Liver (tissue), 9 donors: Measurements from ENCODE around the gene ICAM4. TPM values are rescaled to one million over a fixed set of nuclear protein-coding genes. Genes with fewer than 3 reads are reported as not detected.

ENCODE experiments used
- DNase-seq: peaks from one replicate; pipeline ENCODE4 v3.0.0-alpha.2; 2017; ENCODE audit warnings: low spot score
- H3K27ac ChIP-seq, 2 donors: one replicate each; pipeline ENCODE4 v1.7.0; 2013; ENCODE audit warnings: inconsistent platforms in 2 of 2, low read length in 2 of 2, control low read depth in 1 of 2, low read depth in 1 of 2, mild to moderate bottlenecking in 1 of 2
- H3K27me3 ChIP-seq, 4 donors: one replicate each; pipeline versions ENCODE4 v1.6.1 to v1.7.0; 2013; ENCODE audit warnings: low read length in 3 of 4, inconsistent platforms in 1 of 4, mild to moderate bottlenecking in 1 of 4, moderate library complexity in 1 of 4; ENCODE audit not compliant: control insufficient read depth in 4 of 4, insufficient read depth in 4 of 4
- H3K36me3 ChIP-seq, 4 donors: one replicate each; pipeline versions ENCODE4 v1.6.1 to v1.7.0; 2013; ENCODE audit warnings: low read length in 3 of 4, mild to moderate bottlenecking in 3 of 4, low read depth in 1 of 4, moderate library complexity in 1 of 4; ENCODE audit not compliant: control insufficient read depth in 4 of 4, insufficient read depth in 3 of 4
- H3K4me1 ChIP-seq, 4 donors: one replicate each; pipeline versions ENCODE4 v1.6.1 to v1.7.0; 2013; ENCODE audit warnings: low read length in 3 of 4, mild to moderate bottlenecking in 3 of 4, moderate library complexity in 1 of 4; ENCODE audit not compliant: control insufficient read depth in 4 of 4, insufficient read depth in 4 of 4
- H3K4me3 ChIP-seq, 3 donors: one replicate each; pipeline versions ENCODE4 v1.6.1 to v1.7.0; 2013; ENCODE audit warnings: low read length in 3 of 3, control low read depth in 1 of 3, low read depth in 1 of 3, mild to moderate bottlenecking in 1 of 3
- H3K9ac ChIP-seq, 2 donors: one replicate each; pipeline ENCODE4 v1.7.0; 2013; ENCODE audit warnings: low read length in 2 of 2, mild to moderate bottlenecking in 2 of 2, moderate library complexity in 2 of 2, control low read depth in 1 of 2, low read depth in 1 of 2
- H3K9me3 ChIP-seq, 4 donors: one replicate each; pipeline versions ENCODE4 v1.6.1 to v1.7.0; 2013; ENCODE audit warnings: low read length in 3 of 4; ENCODE audit not compliant: control insufficient read depth in 4 of 4
- EGR1 ChIP-seq, 2 donors: IDR thresholded peaks; 2 replicates each; pipeline ENCODE4 v1.6.1; 2016 to 2018; ENCODE audit warnings: antibody characterized with exemption in 2 of 2, low read depth in 2 of 2
- FOXA1 ChIP-seq: IDR thresholded peaks from 2 replicates; pipeline ENCODE4 v1.6.1; 2016; ENCODE audit warnings: antibody characterized with exemption
- FOXA2 ChIP-seq: IDR thresholded peaks from 2 replicates; pipeline ENCODE4 v1.6.1; 2016; ENCODE audit warnings: antibody characterized with exemption
- GABPA ChIP-seq, 2 donors: IDR thresholded peaks in 1 of 2; conservative IDR thresholded peaks in 1 of 2; 2 replicates each; pipeline ENCODE4 v1.6.1; 2016; ENCODE audit warnings: antibody characterized with exemption in 2 of 2, mild to moderate bottlenecking in 1 of 2, moderate library complexity in 1 of 2
- HNF4A ChIP-seq, 2 donors: conservative IDR thresholded peaks; 2 replicates each; pipeline ENCODE4 v1.6.1; 2016; ENCODE audit warnings: antibody characterized with exemption in 2 of 2, mild to moderate bottlenecking in 2 of 2
- HNF4G ChIP-seq: IDR thresholded peaks from 2 replicates; pipeline ENCODE4 v1.6.1; 2016; ENCODE audit warnings: antibody characterized with exemption
- JUND ChIP-seq, 2 donors: IDR thresholded peaks; 2 replicates each; pipeline ENCODE4 v1.6.1; 2016; ENCODE audit warnings: antibody characterized with exemption in 2 of 2
- NR2F2 ChIP-seq: IDR thresholded peaks from 2 replicates; pipeline ENCODE4 v1.6.1; 2016; ENCODE audit warnings: antibody characterized with exemption
- RAD21 ChIP-seq, 2 donors: IDR thresholded peaks; 2 replicates each; pipeline ENCODE4 v1.6.1; 2016; ENCODE audit warnings: antibody characterized with exemption in 2 of 2, mild to moderate bottlenecking in 2 of 2
- RXRA ChIP-seq, 2 donors: IDR thresholded peaks; 2 replicates each; pipeline ENCODE4 v1.6.1; 2017 to 2018; ENCODE audit warnings: antibody characterized with exemption in 2 of 2, mild to moderate bottlenecking in 1 of 2
- SP1 ChIP-seq: IDR thresholded peaks from 2 replicates; pipeline ENCODE4 v1.6.1; 2018; ENCODE audit warnings: antibody characterized with exemption, mild to moderate bottlenecking
- TAF1 ChIP-seq: conservative IDR thresholded peaks from 2 replicates; pipeline ENCODE4 v1.6.1; 2016; ENCODE audit warnings: antibody characterized with exemption, mild to moderate bottlenecking
- YY1 ChIP-seq: IDR thresholded peaks from 2 replicates; pipeline ENCODE4 v1.6.1; 2016; ENCODE audit warnings: antibody characterized with exemption, mild to moderate bottlenecking
- whole genome bisulfite sequencing: extraction: QIAGEN DNeasy Blood & Tissue Kit; methylation state at CpG from one replicate; pipeline ENCODE4 v1.1.7; 2013; 5-methylcytosine and 5-hydroxymethylcytosine counted together
- polyA plus RNA-seq, 2 donors: library from polyadenylated mRNA; stranded (reverse) in 1 of 2; unstranded in 1 of 2; fragments of 200-250 nt in 1 of 2; fragments of >200 nt in 1 of 2; fragmentation: Nextera tagmentation in 1 of 2; extraction: Ambion mirVana in 1 of 2; gene quantifications; one replicate each; pipeline versions ENCODE4 v1.2.1 to v1.2.3, GENCODE V29; 2013 to 2015
- total RNA-seq, 2 donors: library from RNA; depleted of rRNA; stranded (reverse); fragments of >200 nt; gene quantifications; one replicate each; pipeline ENCODE4 v1.2.3, GENCODE V29; 2014
- TF ChIP-seq, protein P1 (sequence below): IDR thresholded peaks from 2 replicates; pipeline ENCODE4 v1.6.1; 2016; ENCODE audit warnings: antibody characterized with exemption
- TF ChIP-seq, protein P2 (sequence below): IDR thresholded peaks from 2 replicates; pipeline ENCODE4 v1.6.1; 2016; ENCODE audit warnings: antibody characterized with exemption, mild to moderate bottlenecking
- TF ChIP-seq, protein P3 (sequence below): IDR thresholded peaks from 2 replicates; pipeline ENCODE4 v1.6.1; 2016; ENCODE audit warnings: antibody characterized with exemption
- TF ChIP-seq, protein P4 (sequence below): IDR thresholded peaks from 2 replicates; pipeline ENCODE4 v1.6.1; 2016; ENCODE audit warnings: antibody characterized with exemption
- TF ChIP-seq, protein P5 (sequence below): fragments of 150-350 bp; IDR thresholded peaks from 2 replicates; pipeline ENCODE4 v1.5.1; 2017; ENCODE audit warnings: improper control_type of control experiment, low read depth, low read length; ENCODE audit not compliant: missing input control
- donor health status: healthy.
- donor health status: healthy.
- donor health status: healthy.
- donor health status: healthy.
- donor health status: healthy.

ICAM4 gene
- total and polyA plus RNA-seq, 4 donors: 0.05 to 74.1 (median 0.33) TPM; not detected in 1

DNA sequence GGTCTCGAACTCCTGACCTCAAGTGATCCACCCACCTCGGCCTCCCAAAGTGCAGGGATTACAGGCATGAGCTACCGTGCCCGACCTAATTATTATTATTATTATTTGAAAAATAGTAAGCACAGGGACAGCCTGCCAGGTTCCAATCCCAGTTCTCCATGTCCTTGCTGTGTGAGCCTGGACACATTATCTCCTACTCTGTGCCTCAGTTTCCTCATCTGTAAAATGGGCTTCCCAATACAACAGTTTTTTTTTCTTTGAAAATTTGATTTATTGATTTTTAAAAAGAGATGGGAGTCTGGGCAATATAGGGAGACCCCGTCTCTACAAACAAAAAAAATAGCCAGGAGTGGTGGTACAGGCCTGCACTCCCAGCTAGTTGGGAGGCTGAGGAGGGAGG is 19.6 kb downstream of the ICAM4 start:
- 92% methylated on average over 5 of the region's 5 CpGs for WGBS
- peaks cover 0 to 5% (median 3%) of the 10 kb centered on the region in 4 donors for H3K36me3 ChIP-seq
- DNase-seq: no peak
- H3K9ac ChIP-seq: no peak overlapping the region
- no peak overlapping the region for H3K27ac ChIP-seq
- no peaks in the 10 kb centered on the region for H3K27me3 ChIP-seq
- no peak for TF ChIP-seq NR2F2
- no peak for TF ChIP-seq HNF4A (conservative IDR thresholded peaks at IDR 0.05)
- TF ChIP-seq, protein P1, sequence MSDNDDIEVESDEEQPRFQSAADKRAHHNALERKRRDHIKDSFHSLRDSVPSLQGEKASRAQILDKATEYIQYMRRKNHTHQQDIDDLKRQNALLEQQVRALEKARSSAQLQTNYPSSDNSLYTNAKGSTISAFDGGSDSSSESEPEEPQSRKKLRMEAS: no peak
- TF ChIP-seq SP1: no peak
- TF ChIP-seq JUND (IDR thresholded peaks at IDR 0.05): no peak
- TF ChIP-seq RXRA (IDR thresholded peaks at IDR 0.05): no peak
- TF ChIP-seq, protein P2, sequence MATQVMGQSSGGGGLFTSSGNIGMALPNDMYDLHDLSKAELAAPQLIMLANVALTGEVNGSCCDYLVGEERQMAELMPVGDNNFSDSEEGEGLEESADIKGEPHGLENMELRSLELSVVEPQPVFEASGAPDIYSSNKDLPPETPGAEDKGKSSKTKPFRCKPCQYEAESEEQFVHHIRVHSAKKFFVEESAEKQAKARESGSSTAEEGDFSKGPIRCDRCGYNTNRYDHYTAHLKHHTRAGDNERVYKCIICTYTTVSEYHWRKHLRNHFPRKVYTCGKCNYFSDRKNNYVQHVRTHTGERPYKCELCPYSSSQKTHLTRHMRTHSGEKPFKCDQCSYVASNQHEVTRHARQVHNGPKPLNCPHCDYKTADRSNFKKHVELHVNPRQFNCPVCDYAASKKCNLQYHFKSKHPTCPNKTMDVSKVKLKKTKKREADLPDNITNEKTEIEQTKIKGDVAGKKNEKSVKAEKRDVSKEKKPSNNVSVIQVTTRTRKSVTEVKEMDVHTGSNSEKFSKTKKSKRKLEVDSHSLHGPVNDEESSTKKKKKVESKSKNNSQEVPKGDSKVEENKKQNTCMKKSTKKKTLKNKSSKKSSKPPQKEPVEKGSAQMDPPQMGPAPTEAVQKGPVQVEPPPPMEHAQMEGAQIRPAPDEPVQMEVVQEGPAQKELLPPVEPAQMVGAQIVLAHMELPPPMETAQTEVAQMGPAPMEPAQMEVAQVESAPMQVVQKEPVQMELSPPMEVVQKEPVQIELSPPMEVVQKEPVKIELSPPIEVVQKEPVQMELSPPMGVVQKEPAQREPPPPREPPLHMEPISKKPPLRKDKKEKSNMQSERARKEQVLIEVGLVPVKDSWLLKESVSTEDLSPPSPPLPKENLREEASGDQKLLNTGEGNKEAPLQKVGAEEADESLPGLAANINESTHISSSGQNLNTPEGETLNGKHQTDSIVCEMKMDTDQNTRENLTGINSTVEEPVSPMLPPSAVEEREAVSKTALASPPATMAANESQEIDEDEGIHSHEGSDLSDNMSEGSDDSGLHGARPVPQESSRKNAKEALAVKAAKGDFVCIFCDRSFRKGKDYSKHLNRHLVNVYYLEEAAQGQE: no peak
- TF ChIP-seq YY1: no peak
- TF ChIP-seq, protein P3, sequence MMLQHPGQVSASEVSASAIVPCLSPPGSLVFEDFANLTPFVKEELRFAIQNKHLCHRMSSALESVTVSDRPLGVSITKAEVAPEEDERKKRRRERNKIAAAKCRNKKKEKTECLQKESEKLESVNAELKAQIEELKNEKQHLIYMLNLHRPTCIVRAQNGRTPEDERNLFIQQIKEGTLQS: no peak
- no peak for TF ChIP-seq FOXA2
- no peak for TF ChIP-seq RAD21 (IDR thresholded peaks at IDR 0.05)
- TF ChIP-seq FOXA1: no peak
- no peak for TF ChIP-seq EGR1 (IDR thresholded peaks at IDR 0.05; ENCODE audit: low read depth in 2 of 2)
- TF ChIP-seq, protein P4, sequence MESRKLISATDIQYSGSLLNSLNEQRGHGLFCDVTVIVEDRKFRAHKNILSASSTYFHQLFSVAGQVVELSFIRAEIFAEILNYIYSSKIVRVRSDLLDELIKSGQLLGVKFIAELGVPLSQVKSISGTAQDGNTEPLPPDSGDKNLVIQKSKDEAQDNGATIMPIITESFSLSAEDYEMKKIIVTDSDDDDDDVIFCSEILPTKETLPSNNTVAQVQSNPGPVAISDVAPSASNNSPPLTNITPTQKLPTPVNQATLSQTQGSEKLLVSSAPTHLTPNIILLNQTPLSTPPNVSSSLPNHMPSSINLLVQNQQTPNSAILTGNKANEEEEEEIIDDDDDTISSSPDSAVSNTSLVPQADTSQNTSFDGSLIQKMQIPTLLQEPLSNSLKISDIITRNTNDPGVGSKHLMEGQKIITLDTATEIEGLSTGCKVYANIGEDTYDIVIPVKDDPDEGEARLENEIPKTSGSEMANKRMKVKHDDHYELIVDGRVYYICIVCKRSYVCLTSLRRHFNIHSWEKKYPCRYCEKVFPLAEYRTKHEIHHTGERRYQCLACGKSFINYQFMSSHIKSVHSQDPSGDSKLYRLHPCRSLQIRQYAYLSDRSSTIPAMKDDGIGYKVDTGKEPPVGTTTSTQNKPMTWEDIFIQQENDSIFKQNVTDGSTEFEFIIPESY: no peak
- no peak for TF ChIP-seq TAF1
- no peak for TF ChIP-seq HNF4G
- TF ChIP-seq GABPA (IDR thresholded peaks at IDR 0.05 in 1 of 2, conservative IDR thresholded peaks at IDR 0.05 in 1 of 2): no peak
- TF ChIP-seq, protein P5, sequence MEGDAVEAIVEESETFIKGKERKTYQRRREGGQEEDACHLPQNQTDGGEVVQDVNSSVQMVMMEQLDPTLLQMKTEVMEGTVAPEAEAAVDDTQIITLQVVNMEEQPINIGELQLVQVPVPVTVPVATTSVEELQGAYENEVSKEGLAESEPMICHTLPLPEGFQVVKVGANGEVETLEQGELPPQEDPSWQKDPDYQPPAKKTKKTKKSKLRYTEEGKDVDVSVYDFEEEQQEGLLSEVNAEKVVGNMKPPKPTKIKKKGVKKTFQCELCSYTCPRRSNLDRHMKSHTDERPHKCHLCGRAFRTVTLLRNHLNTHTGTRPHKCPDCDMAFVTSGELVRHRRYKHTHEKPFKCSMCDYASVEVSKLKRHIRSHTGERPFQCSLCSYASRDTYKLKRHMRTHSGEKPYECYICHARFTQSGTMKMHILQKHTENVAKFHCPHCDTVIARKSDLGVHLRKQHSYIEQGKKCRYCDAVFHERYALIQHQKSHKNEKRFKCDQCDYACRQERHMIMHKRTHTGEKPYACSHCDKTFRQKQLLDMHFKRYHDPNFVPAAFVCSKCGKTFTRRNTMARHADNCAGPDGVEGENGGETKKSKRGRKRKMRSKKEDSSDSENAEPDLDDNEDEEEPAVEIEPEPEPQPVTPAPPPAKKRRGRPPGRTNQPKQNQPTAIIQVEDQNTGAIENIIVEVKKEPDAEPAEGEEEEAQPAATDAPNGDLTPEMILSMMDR: no peak
- no peaks in the 10 kb centered on the region for H3K9me3 ChIP-seq
- H3K4me1 ChIP-seq: no peaks in the 10 kb centered on the region
- no peak overlapping the region for H3K4me3 ChIP-seq
